ENCODE data around the gene SOX6. TPM values are rescaled to one million over a fixed set of nuclear protein-coding genes. Genes with fewer than 3 reads are reported as not detected.

SOX6 gene
- total and polyA plus RNA-seq, 2 experiments from 2014 or later = 0.03 to 0.66 TPM

DNA sequence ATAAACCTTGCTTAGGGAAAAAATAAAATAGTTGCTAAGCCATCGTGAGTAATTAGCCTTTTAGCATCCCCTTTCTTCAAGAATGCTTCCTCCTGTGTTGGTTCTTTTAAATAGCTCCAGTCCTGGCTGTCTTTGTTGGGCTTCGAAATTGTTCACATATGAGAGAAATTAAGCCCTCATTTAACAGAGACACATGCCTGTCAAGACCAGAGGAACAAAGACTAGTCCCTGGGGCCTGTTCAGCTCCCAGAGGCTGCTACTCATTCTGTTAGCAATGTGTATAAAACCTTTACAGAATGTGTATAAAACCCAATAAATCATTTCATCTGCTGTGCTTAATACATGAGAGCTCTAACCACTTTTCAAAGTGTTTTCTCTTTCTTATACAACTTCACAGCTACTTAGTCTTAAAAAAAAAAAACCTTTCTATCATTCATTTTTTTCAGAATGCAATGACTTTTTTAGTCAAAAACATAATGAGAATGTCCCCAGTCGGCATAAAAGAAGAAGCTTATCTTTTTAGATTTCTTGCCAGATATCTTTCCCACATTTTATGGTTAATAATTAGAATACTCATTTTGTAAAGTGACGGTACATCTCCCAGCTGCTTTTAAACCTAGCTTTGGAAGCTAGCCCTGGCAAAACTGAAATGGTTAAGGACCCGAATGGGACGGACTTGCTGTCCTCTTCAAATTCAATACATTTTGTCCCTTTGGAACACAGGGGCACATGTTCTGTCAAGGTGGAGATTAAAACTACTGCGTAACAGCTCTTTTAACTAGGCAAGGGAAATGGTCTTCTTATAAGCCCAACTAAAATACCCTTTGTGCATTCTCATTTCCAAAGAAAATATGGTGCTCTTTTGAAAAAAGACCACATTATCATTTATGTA, 186.1 kb downstream of the SOX6 start:
- ATAC-seq = peak; percentile 44; the same call in 2 of the 3 replicates
- H3K36me3 Mint-ChIP-seq (ENCODE audit: low read depth) = no peaks in the 10 kb centered on the region

More for the DNA sequence above, 186.1 kb downstream of the SOX6 start:
- Histone ChIP-seq H3K4me1 (ENCODE audit: insufficient read depth) (peaks cover 43% of the 10 kb centered on the region), H3K36me3 (ENCODE audit: insufficient read depth) (no peaks in the 10 kb centered on the region), H3K9me2 (ENCODE audit: insufficient read depth) (0 out of 2 replicates have a peak, but pooled peaks cover 7% of the 10 kb centered on the region), H3K4me3 (no peak overlapping the region), H2AFZ (no peak overlapping the region), H3K4me2 (peak overlapping the region; percentile 3), H4K20me1 (replicated peaks; ENCODE audit: insufficient read depth) (no peaks in the 10 kb centered on the region), H3K79me2 (replicated peaks; ENCODE audit: insufficient read depth) (no peaks in the 10 kb centered on the region), H3K27ac (ENCODE audit: low read depth) (no peak overlapping the region), H3F3A (replicated peaks; ENCODE audit: low read depth) (no peaks in the 10 kb centered on the region), H3K27me3 (ENCODE audit: insufficient read depth) (no peaks in the 10 kb centered on the region)
- DNase-seq (ENCODE audit: low spot score) = peak; percentile 28
- no peaks in the 10 kb centered on the region for H3K27me3 Mint-ChIP-seq (ENCODE audit: insufficient read depth, low read depth, poor library complexity)
- H3K9me3 Mint-ChIP-seq = no peaks in the 10 kb centered on the region
- H3K4me1 Mint-ChIP-seq = peaks cover 36% of the 10 kb centered on the region
- H3K27ac Mint-ChIP-seq = peak overlapping the region; percentile 60; the same call in 1 of the 2 replicates
- TF ChIP-seq ZNF114 (CRISPR knock-in tag; IDR thresholded peaks at IDR 0.05) = no peak
- TF ChIP-seq ETS1 (IDR thresholded peaks at IDR 0.05) = no peak
- TF ChIP-seq NANOG (IDR thresholded peaks at IDR 0.05; ENCODE audit: borderline replicate concordance) = no peak
- TF ChIP-seq EZH2 (IDR thresholded peaks at IDR 0.05; ENCODE audit: low read depth, unreplicated experiment) = no peak
- no peak for TF ChIP-seq JUNB (IDR thresholded peaks at IDR 0.05; ENCODE audit: unreplicated experiment)
- TF ChIP-seq ZNF331 (CRISPR knock-in tag; IDR thresholded peaks at IDR 0.05; ENCODE audit: low read depth) = no peak
- no peak for TF ChIP-seq REST (IDR thresholded peaks at IDR 0.05; ENCODE audit: unreplicated experiment)
- TF ChIP-seq, protein P1, sequence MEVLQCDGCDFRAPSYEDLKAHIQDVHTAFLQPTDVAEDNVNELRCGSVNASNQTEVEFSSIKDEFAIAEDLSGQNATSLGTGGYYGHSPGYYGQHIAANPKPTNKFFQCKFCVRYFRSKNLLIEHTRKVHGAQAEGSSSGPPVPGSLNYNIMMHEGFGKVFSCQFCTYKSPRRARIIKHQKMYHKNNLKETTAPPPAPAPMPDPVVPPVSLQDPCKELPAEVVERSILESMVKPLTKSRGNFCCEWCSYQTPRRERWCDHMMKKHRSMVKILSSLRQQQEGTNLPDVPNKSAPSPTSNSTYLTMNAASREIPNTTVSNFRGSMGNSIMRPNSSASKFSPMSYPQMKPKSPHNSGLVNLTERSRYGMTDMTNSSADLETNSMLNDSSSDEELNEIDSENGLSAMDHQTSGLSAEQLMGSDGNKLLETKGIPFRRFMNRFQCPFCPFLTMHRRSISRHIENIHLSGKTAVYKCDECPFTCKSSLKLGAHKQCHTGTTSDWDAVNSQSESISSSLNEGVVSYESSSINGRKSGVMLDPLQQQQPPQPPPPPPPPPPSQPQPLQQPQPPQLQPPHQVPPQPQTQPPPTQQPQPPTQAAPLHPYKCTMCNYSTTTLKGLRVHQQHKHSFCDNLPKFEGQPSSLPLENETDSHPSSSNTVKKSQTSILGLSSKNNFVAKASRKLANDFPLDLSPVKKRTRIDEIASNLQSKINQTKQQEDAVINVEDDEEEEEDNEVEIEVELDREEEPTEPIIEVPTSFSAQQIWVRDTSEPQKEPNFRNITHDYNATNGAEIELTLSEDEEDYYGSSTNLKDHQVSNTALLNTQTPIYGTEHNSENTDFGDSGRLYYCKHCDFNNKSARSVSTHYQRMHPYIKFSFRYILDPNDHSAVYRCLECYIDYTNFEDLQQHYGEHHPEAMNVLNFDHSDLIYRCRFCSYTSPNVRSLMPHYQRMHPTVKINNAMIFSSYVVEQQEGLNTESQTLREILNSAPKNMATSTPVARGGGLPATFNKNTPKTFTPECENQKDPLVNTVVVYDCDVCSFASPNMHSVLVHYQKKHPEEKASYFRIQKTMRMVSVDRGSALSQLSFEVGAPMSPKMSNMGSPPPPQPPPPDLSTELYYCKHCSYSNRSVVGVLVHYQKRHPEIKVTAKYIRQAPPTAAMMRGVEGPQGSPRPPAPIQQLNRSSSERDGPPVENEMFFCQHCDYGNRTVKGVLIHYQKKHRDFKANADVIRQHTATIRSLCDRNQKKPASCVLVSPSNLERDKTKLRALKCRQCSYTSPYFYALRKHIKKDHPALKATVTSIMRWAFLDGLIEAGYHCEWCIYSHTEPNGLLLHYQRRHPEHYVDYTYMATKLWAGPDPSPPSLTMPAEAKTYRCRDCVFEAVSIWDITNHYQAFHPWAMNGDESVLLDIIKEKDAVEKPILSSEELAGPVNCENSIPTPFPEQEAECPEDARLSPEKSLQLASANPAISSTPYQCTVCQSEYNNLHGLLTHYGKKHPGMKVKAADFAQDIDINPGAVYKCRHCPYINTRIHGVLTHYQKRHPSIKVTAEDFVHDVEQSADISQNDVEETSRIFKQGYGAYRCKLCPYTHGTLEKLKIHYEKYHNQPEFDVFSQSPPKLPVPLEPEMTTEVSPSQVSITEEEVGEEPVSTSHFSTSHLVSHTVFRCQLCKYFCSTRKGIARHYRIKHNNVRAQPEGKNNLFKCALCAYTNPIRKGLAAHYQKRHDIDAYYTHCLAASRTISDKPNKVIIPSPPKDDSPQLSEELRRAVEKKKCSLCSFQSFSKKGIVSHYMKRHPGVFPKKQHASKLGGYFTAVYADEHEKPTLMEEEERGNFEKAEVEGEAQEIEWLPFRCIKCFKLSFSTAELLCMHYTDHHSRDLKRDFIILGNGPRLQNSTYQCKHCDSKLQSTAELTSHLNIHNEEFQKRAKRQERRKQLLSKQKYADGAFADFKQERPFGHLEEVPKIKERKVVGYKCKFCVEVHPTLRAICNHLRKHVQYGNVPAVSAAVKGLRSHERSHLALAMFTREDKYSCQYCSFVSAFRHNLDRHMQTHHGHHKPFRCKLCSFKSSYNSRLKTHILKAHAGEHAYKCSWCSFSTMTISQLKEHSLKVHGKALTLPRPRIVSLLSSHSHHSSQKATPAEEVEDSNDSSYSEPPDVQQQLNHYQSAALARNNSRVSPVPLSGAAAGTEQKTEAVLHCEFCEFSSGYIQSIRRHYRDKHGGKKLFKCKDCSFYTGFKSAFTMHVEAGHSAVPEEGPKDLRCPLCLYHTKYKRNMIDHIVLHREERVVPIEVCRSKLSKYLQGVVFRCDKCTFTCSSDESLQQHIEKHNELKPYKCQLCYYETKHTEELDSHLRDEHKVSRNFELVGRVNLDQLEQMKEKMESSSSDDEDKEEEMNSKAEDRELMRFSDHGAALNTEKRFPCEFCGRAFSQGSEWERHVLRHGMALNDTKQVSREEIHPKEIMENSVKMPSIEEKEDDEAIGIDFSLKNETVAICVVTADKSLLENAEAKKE (CRISPR knock-in tag; IDR thresholded peaks at IDR 0.05) = no peak
- no peak for TF ChIP-seq CTCF (conservative IDR thresholded peaks at IDR 0.05; ENCODE audit: low read depth in 2 of 2)
- TF ChIP-seq STAT1 (IDR thresholded peaks at IDR 0.05; ENCODE audit: unreplicated experiment) = no peak
- no peak for TF ChIP-seq POLR2AphosphoS5 (IDR thresholded peaks at IDR 0.05; ENCODE audit: low read depth)
- TF ChIP-seq CREB1 (CRISPR knock-in tag; IDR thresholded peaks at IDR 0.05; ENCODE audit: low read depth) = no peak
- TF ChIP-seq EZH2phosphoT487 (IDR thresholded peaks at IDR 0.05; ENCODE audit: unreplicated experiment) = no peak
- no peak overlapping the region for H3K4me3 Mint-ChIP-seq

Data from GM23338 (cell line).